Retina (tissue), 1 donor: ENCODE results near the gene TEAD1.

Experiments
- DNase-seq: peaks from one replicate; pipeline ENCODE4 v3.0.0-alpha.2; 2016

TEAD1 gene

GRCh38 chr11:12794576-12795230 lies 120.5 kb downstream of the TEAD1 start:
- DNase-seq = peak; percentile 14

GRCh38 chr11:12797996-12798395 lies 123.8 kb downstream of the TEAD1 start:
- DNase-seq = no peak

- DNase-seq = no peak
These were observed 124.4 kb downstream of the TEAD1 start for GRCh38 chr11:12798609-12799011.

- no peak for DNase-seq
These were observed 125.2 kb downstream of the TEAD1 start for GRCh38 chr11:12799334-12799835.

GRCh38 chr11:12800032-12800671 lies 125.9 kb downstream of the TEAD1 start:
- DNase-seq = peak; percentile 40

GRCh38 chr11:12800871-12801270 lies 126.7 kb downstream of the TEAD1 start:
- DNase-seq = no peak

- DNase-seq = no peak
These were observed 127.8 kb downstream of the TEAD1 start for GRCh38 chr11:12801976-12802375.

- DNase-seq = peak; percentile 67
These were observed 128.3 kb downstream of the TEAD1 start for GRCh38 chr11:12802418-12803085.

GRCh38 chr11:12803086-12803826 lies 129.0 kb downstream of the TEAD1 start:
- DNase-seq = no peak

GRCh38 chr11:12806113-12806512 lies 131.9 kb downstream of the TEAD1 start:
- no peak for DNase-seq

GRCh38 chr11:12807621-12808020 lies 133.4 kb downstream of the TEAD1 start:
- no peak for DNase-seq

- DNase-seq = no peak
These were observed 134.3 kb downstream of the TEAD1 start for GRCh38 chr11:12808519-12808918.

GRCh38 chr11:12809364-12809763 lies 135.1 kb downstream of the TEAD1 start:
- DNase-seq = no peak

GRCh38 chr11:12809864-12810567 lies 135.8 kb downstream of the TEAD1 start:
- DNase-seq = no peak

- no peak for DNase-seq
These were observed 136.3 kb downstream of the TEAD1 start for GRCh38 chr11:12810568-12810894.

- no peak for DNase-seq
These were observed 137.6 kb downstream of the TEAD1 start for GRCh38 chr11:12811861-12812260.

GRCh38 chr11:12812849-12813248 lies 138.6 kb downstream of the TEAD1 start:
- DNase-seq = no peak

GRCh38 chr11:12813371-12814225 lies 139.4 kb downstream of the TEAD1 start:
- no peak for DNase-seq

- no peak for DNase-seq
These were observed 140.9 kb downstream of the TEAD1 start for GRCh38 chr11:12815129-12815480.

- no peak for DNase-seq
These were observed 141.8 kb downstream of the TEAD1 start for GRCh38 chr11:12815931-12816494.

- no peak for DNase-seq
These were observed 143.6 kb downstream of the TEAD1 start for GRCh38 chr11:12817681-12818332.
